ENCODE measurements around the gene CCR5AS.

- TF ChIP-seq, protein P1, sequence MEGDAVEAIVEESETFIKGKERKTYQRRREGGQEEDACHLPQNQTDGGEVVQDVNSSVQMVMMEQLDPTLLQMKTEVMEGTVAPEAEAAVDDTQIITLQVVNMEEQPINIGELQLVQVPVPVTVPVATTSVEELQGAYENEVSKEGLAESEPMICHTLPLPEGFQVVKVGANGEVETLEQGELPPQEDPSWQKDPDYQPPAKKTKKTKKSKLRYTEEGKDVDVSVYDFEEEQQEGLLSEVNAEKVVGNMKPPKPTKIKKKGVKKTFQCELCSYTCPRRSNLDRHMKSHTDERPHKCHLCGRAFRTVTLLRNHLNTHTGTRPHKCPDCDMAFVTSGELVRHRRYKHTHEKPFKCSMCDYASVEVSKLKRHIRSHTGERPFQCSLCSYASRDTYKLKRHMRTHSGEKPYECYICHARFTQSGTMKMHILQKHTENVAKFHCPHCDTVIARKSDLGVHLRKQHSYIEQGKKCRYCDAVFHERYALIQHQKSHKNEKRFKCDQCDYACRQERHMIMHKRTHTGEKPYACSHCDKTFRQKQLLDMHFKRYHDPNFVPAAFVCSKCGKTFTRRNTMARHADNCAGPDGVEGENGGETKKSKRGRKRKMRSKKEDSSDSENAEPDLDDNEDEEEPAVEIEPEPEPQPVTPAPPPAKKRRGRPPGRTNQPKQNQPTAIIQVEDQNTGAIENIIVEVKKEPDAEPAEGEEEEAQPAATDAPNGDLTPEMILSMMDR (IDR thresholded peaks at IDR 0.05; ENCODE audit: low read depth, low read length), result no peak
- TF ChIP-seq EZH2phosphoT487 (IDR thresholded peaks at IDR 0.05; ENCODE audit: low read depth), result no peak
These were observed 88.5 kb downstream of the CCR5AS start for GRCh38 chr3:46318207-46318927.

Data from OCI-LY3 (cell line).